Activated CD8-positive, alpha-beta memory T cell treated with anti-CD3 and anti-CD28 coated beads, Interleukin-2, amount 50 U/mL, for 4 hours (primary cell): ENCODE measurements around the gene SNUPN.
"Not testable (repeated sequence)": the region's sequence is repeated elsewhere in the genome, so short reads cannot be mapped to it uniquely, and the experiment has no call there.

Experiments used
- DNase-seq: peaks from one replicate; pipeline ENCODE4 v3.0.0-alpha.2; 2020

Gene SNUPN

DNA sequence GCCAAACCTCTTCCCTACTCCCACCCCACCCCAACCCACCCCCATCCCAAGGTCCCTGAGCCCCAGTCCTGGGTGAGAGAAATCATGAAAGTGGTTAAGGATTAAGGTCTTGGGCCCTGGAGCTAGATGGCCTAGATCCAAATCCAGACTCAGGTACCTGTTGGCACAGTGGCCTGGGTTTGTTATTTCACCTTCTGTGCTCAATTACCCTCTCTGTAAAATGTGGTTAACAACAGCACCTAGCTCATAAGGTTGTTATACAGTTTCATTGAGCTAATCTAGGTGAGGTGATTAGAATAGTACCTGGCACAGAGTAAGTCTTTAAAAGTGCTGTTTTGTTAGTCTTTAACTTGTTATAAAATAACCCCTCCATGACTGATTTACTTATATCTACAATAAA lies 6.4 kb upstream of the SNUPN start:
- no peak for DNase-seq

GRCh38 chr15:75622505-75622904 lies 3.0 kb downstream of the SNUPN start:
- DNase-seq, result no peak

DNA sequence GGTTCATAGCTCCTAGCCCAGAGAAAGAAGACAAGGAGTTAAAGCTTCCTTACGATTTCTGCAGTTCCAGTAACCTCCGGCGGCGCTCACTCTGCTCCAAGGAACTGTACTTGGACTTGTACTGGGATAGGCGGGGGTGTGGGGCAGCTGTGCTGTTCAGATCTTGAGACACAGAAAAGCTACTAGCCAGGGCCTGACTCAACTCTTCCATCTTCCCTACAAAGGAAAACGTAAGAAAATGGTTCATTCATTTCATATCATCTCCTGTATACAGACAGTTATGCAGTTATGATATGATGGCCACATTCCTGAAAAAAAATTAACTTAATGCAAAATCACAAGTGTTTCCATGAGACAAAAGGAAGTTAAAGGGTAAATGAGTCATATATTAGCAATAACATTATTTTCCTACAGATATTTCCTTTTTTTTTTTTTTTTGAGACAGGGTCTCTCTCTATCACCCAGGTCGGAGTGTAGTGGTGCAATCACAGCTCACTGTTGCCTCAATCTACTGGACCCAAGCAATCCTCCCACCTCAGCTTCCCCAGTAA lies 4.6 kb downstream of the SNUPN start:
- no peak for DNase-seq

- DNase-seq, result no peak
Measured at GRCh38 chr15:75620058-75620820, 5.3 kb downstream of the SNUPN start.

DNA sequence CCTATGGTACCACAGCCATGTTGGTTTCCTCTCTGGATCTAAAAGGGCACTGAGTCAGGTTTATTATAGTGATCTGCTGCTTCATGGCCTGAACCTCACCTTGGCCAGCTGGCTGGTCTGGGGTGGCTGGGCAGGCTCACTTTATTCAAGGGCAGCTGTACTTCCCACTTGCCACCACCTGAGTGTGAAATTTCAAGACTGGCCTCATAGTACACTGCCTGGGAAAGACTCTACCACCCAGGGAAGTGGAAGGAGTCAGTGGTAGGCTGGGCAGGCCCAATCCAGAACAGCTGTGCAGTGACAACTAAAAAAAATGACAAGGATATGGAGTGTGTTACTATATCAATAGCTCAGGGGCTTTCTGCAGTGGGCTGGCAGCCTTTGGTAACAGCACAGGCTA lies 8.8 kb downstream of the SNUPN start:
- DNase-seq, result no peak

DNA sequence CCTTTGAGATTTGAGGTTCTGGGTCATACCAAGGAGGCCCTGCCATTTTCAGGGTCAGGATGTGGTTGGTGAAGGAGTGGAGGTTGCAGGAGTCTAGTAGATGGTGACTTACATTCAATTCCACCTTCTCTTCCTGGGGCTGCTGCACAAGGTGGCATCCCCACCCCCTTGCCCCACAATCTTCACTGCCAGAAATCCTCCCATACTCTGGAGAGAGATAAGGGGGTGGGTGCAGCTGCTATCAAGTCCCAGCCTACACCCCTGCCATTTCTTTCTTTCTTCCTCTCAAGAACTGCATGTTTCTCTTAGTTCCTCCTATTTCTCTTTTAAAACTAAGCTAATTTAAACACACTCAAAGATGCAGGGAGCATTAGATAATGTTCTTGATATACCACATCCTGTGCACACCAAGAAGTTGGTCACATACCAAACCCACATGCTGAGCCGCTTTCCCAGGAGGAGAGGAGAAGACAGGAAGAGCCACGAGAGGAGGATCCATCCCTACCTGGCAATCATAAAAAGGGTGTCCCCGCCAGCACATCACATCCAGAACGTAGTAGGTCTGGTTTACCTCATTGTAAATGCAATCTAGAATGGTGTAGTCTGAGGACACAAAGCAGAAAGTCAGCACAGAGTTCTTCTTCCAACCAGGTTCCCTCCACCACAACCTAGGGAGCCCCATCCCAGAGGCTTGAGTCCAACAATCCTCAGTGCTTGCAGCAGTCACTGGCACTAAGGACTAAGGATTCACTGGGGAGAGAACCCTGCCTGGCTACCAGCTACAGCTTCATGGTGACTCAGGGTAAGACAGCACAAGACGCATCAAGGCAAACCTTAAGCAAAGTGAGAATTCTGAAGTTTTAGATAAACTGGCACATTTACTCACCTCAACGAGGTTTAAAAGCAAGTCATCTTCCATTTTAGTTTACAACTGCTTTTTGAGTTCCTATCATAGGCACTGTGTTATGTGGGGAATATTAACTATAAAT lies 18.5 kb downstream of the SNUPN start:
- no peak for DNase-seq

DNA sequence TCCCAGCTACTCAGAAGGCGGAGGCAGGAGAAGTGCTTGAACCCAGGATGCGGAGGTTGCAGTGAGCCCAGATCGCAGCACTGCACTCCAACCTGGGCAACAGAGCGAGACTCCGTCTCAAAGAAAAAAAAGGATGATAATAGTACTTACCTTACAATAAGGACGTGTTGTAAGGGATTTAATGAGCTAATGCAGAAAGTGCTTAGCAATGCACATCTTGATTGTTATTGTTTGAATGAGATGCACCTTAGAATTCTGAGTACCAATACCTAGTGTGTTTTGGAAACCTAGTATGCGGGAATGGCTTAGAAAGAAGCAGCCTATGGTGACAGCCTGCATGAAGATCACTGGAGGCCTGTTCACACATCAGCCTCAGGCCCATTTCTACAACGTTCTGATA lies 19.5 kb downstream of the SNUPN start:
- DNase-seq, result no peak

DNA sequence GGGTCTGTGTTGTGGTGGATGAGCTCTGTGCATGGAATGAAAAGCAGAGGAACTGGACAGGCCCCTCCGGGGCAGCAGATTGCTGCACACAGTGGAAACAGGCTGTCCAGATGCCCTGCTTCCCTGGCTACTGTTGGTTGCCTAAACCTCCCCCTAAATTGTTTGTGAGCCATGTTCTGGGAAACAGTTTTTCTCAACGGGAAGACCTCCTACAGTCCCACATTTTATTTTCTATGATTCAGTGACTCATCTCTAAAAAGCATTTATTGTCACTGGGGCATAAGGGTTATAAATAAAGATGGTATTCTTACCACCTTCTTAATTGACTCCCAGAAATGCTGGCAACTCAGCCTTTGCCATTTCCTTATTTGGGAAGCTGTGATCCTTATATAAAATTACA lies 26.1 kb downstream of the SNUPN start:
- DNase-seq, result no peak

DNA sequence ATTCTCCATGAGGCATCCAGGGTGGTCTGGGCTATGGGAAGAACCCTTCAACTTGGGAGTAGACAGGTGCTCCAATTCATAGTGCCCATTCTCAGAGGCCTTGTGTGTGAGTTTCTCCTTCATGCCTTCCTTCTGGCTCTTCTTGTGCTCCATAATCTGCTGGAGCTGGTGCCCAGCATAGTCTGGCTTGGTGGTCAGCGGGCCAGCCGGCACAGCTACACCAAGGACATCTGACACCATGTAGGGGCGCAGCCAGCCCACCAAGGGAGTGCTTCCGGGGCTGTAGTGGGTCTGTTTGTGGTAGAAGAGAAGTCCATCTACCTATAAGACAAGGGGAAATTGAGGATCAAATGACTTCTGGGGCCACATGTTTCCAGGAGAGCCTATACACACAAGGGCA lies 27.2 kb downstream of the SNUPN start:
- DNase-seq, result no peak

GRCh38 chr15:75597667-75598341 lies 27.7 kb downstream of the SNUPN start:
- no peak for DNase-seq

GRCh38 chr15:75596703-75597345 lies 28.7 kb downstream of the SNUPN start:
- no peak for DNase-seq

DNA sequence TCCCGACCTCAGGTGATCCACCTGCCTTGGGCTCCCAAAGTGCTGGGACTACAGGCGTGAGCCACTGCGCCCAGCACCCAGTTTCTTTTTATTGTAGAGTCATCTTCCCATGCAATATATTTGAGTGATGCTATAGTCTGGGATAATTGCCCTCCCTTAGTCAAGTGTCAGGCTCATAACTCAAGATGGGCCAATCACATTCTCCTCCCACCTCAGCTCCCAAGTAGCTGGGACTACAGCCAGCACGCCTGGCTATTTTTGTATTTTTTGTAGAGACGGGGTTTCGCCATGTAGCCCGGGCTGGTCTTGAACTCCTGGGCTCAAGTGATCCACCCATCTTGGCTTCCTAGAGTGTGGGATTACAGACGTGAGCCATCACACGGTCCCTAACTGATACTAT lies 31.2 kb downstream of the SNUPN start:
- DNase-seq, result no peak

DNA sequence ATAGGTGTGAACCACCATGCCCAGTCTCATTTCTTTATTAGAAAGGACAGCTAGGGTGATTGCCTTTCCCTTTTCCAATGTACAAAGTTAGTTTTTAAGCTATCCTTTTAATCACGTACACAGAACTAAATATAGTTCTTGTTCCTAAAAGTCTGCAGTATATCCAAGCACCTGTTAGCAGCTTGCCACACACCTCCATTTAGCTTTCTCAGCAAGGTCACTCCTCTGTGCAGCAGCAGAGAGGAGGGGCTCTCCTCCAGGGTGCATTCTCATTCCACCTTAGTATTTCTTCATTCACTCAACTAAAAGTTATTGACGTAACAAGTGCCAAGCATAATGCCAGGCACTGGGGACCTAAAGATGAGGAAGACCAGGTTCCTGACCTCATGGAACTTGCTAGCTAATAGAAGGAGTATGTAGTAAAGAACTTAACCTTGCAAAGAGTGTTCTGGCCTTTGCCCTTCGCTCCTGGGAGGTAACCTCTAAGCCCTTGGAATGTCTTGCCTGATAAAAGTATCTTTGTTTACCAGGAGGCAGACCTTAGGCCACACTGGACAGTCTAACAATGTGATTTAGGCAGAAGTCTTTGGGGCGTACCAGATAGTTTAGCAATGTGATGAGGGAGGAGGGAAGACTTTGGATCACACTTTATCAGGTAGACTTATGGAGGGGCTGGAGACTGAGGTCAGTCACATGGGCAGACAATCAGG lies 33.7 kb downstream of the SNUPN start:
- DNase-seq, result no peak

GRCh38 chr15:75590239-75590638 lies 35.3 kb downstream of the SNUPN start:
- DNase-seq, result no peak

GRCh38 chr15:75589071-75589470 lies 36.5 kb downstream of the SNUPN start:
- DNase-seq, result no peak

DNA sequence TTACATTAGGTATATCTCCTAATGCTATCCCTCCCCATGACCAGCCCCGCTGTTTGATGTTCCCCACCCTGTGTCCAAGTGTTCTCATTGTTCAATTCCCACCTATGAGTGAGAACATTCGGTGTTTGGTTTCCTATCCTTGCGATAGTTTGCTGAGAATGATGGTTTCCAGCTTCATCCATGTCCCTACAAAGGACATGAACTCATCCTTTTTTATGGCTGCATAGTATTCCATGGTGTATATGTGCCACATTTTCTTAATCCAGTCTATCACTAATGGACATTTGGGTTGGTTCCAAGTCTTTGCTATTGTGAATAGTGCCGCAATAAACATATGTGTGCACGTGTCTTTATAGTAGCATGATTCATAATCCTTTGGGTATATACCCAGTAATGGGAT lies 39.1 kb downstream of the SNUPN start:
- not testable (repeated sequence) for DNase-seq

GRCh38 chr15:75584121-75584520 lies 41.4 kb downstream of the SNUPN start:
- DNase-seq, result no peak

DNA sequence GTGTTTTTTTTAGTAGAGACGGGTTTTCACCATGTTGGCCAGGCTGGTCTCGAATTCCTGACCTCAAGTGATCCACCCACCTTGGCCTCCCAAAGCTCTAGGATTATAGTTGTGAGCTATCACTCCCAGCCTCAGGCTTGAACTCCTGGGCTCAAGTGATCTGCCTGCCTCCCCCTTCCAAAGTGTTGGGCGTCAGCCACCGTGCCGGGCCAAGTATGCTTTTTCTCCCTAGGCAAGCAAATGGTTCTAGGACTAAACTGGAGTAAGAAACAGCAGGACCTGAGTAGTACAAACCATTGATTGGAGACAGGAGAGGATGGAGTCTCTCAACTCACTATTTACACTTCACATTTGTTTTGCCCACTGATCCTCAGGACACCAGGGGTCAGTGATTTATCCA lies 41.8 kb downstream of the SNUPN start:
- DNase-seq, result no peak

DNA sequence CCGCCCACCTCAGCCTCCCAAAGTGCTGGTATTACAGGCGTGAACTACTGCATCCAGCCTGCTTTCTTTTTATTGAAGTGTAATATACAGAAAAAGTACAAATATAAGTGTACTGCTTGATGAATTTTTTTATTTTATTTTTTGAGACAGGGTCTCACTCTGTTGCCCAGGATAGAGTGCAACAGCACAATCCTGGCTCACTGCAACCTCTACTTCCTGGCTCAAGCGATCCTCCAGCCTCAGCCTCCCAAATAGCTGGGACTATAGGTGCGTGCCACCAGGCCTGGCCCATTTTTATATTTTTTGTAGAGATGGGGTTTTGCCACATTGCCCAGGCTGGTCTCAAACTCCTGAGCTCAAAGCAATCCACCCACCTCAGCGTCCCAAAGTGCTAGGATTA lies 42.6 kb downstream of the SNUPN start:
- DNase-seq, result not testable (repeated sequence)

DNA sequence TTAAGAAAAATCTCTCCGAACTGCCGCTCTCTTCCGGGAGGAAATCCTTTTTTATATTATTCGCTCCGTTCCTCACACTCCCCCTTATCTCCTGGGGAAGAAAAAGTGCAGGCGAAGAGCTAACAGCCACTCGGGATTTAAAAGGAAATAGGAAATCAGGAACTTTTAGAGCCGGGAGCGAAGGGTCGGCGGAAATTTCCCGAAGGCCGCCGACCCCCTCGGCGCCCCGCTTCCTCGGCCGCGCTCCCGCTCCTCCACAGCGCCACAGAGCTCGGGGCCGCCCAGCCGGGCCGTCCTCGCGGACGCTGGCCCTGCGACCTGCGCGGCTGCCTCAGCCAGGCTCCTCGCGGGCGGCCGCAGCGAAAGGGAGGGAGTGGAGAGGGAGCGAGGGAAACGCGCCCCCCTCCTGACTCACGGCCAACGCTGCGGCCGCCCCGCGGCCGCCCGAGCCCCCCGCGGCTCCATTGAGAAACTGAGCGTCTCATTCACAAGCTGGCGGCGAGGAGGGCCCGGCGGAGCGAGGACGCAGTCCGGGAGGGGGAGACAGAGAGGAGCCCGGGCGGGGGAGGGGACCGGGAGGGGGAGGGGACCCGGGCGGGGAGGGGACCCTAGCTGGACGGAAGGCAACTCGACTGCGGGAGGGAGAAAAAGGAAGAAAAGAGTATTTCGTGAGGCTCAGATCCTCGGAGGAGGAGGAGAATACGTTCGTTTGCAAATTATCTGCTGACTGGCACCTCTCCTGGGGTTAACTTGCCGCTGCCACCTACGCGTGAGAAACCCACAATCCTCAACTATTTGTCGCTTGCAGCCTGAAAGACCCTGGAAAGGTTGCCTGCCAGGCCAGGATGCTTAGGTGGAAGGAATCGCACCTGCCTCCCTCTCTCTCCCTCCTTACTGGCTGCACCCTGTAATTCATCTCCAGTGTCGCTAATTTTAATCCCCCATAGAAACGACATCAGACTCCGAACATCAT lies 46.3 kb downstream of the SNUPN start, which contains the start of gene PTPN9:
Gene PTPN9 (minus strand): TSS at position 368 of the 973 bp plus-strand sequence. CDS start 539 bp downstream, outside the sequence.
- DNase-seq, result peak; percentile 70
